Erythroblast (primary cell): ENCODE results near the gene CATSPERB.
A peak's percentile ranks its signal among the peaks of the same experiment; 100 is the strongest.
"Not testable (repeated sequence)": the region's sequence is repeated elsewhere in the genome, so short reads cannot be mapped to it uniquely, and the experiment has no call there.

Experiments
- DNase-seq, 2 experiments: peaks; one replicate each; lab custom pipeline; 2025; lab: John Stamatoyannopoulos, UW
- GATA1 ChIP-seq: IDR thresholded peaks from 2 replicates; pipeline ENCODE4 v1.6.1; 2011; ENCODE audit warnings: low read depth, mild to moderate bottlenecking, control low read depth, low read length, moderate library complexity
- POLR2A ChIP-seq: IDR thresholded peaks from 2 replicates; pipeline ENCODE4 v1.6.1; 2011; ENCODE audit warnings: mild to moderate bottlenecking, low read length

The CATSPERB gene

GRCh38 chr14:91573528-91573893 is 158.4 kb downstream of the CATSPERB start:
- TF ChIP-seq POLR2A (no peak), GATA1 (no peak)
- DNase-seq = no peak

GRCh38 chr14:91570021-91570420 is 161.9 kb downstream of the CATSPERB start:
- TF ChIP-seq GATA1 = no peak
- no peak for TF ChIP-seq POLR2A
- DNase-seq = no peak

- TF ChIP-seq GATA1 = no peak
- no peak for TF ChIP-seq POLR2A
- DNase-seq = no peak
These were observed 162.6 kb downstream of the CATSPERB start for GRCh38 chr14:91569301-91569700.

GRCh38 chr14:91568626-91569025 is 163.3 kb downstream of the CATSPERB start:
- no peak for TF ChIP-seq GATA1
- TF ChIP-seq POLR2A = no peak
- peak in 1 of 2 experiments; percentile 5 for DNase-seq

GRCh38 chr14:91567827-91568226 is 164.1 kb downstream of the CATSPERB start:
- not testable (repeated sequence) for DNase-seq

GRCh38 chr14:91555531-91555930 is 176.4 kb downstream of the CATSPERB start:
- TF ChIP-seq POLR2A (no peak), GATA1 (no peak)

GRCh38 chr14:91554535-91555332 is 177.2 kb downstream of the CATSPERB start:
- no peak for DNase-seq
- TF ChIP-seq GATA1 = no peak
- TF ChIP-seq POLR2A = no peak

More at GRCh38 chr14:91555531-91555930, 176.4 kb downstream of the CATSPERB start:
- no peak for DNase-seq

- no peak for TF ChIP-seq GATA1
- TF ChIP-seq POLR2A = no peak
- no peak for DNase-seq
These were observed 183.8 kb downstream of the CATSPERB start for GRCh38 chr14:91548108-91548507.

GRCh38 chr14:91545946-91546716 is 185.8 kb downstream of the CATSPERB start:
- DNase-seq = no peak
- TF ChIP-seq POLR2A = no peak
- no peak for TF ChIP-seq GATA1

- no peak for DNase-seq
- no peak for TF ChIP-seq POLR2A
- TF ChIP-seq GATA1 = no peak
These were observed 186.7 kb downstream of the CATSPERB start for GRCh38 chr14:91545204-91545603.

GRCh38 chr14:91536327-91536726 is 195.6 kb downstream of the CATSPERB start:
- TF ChIP-seq GATA1 (no peak), POLR2A (no peak)
- DNase-seq = no peak

GRCh38 chr14:91534059-91534458 is 197.8 kb downstream of the CATSPERB start:
- not testable (repeated sequence) for DNase-seq

GRCh38 chr14:91533623-91534022 is 198.3 kb downstream of the CATSPERB start:
- DNase-seq = no peak
- TF ChIP-seq POLR2A (no peak), GATA1 (no peak)
